Naive thymus-derived CD4-positive, alpha-beta T cell (primary cell): ENCODE measurements around the gene COPE. TPM values are rescaled to one million over a fixed set of nuclear protein-coding genes. Genes with fewer than 3 reads are reported as not detected.
A peak's percentile ranks its signal among the peaks of the same experiment; 100 is the strongest.

Experiments used
- ATAC-seq: fragments of 150-1000 bp; cut with Tn5 transposase; 2 replicates; pipeline ENCODE4 v1.10.0; 2021; ENCODE audit warnings: mild to moderate bottlenecking, moderate library complexity
- CTCF ChIA-PET: fragments of 350-600 bp; sonication (Branson Sonifier 250); formaldehyde crosslinking; loops from one replicate; lab custom pipeline; 2021; ENCODE audit warnings: antibody characterized with exemption; lab: Charles Lee
- POLR2A ChIA-PET: fragments of 350-600 bp; sonication (Branson Sonifier 250); formaldehyde crosslinking; loops from one replicate; lab custom pipeline; 2021; ENCODE audit warnings: antibody characterized with exemption, inconsistent platforms; lab: Charles Lee
- DNase-seq, 9 donors: peaks; one replicate each; pipeline versions ENCODE4 v3.0.0 to v3.0.0-alpha.2; 2020 to 2022; ENCODE audit warnings: mixed read lengths in 1 of 9
- H3K27ac ChIP-seq: one replicate; pipeline ENCODE4 v1.7.0; 2013; ENCODE audit warnings: mild to moderate bottlenecking, low read depth, low read length, moderate library complexity
- H3K27me3 ChIP-seq, 2 donors: one replicate each; pipeline ENCODE4 v1.7.0; 2013; ENCODE audit warnings: low read length in 2 of 2, mild to moderate bottlenecking in 2 of 2, moderate library complexity in 2 of 2; ENCODE audit not compliant: control insufficient read depth in 2 of 2, insufficient read depth in 2 of 2
- H3K36me3 ChIP-seq, 3 experiments: 1 replicate in 2 of 3; 2 replicates in 1 of 3; pipeline ENCODE4 v1.7.0; 2013; ENCODE audit warnings: low read length in 3 of 3, mild to moderate bottlenecking in 3 of 3, moderate library complexity in 1 of 3; ENCODE audit not compliant: insufficient read depth in 3 of 3, control insufficient read depth in 2 of 3
- H3K4me1 ChIP-seq, 2 donors: one replicate each; pipeline ENCODE4 v1.7.0; 2013; ENCODE audit warnings: low read length in 2 of 2, mild to moderate bottlenecking in 2 of 2, moderate library complexity in 1 of 2; ENCODE audit not compliant: control insufficient read depth in 2 of 2, insufficient read depth in 2 of 2
- H3K4me3 ChIP-seq: 2 replicates; pipeline ENCODE4 v1.7.0; 2013; ENCODE audit warnings: mild to moderate bottlenecking, low read length
- H3K9me3 ChIP-seq, 3 experiments: 1 replicate in 2 of 3; 2 replicates in 1 of 3; pipeline ENCODE4 v1.7.0; 2013; ENCODE audit warnings: low read length in 3 of 3; ENCODE audit not compliant: control insufficient read depth in 2 of 3
- H3K27ac Mint-ChIP-seq, 9 donors: one replicate each; pipeline ENCODE4 v1.8.0; 2020 to 2022; ENCODE audit warnings: mixed read lengths in 9 of 9, mild to moderate bottlenecking in 8 of 9, moderate library complexity in 5 of 9, inconsistent platforms in 2 of 9
- H3K27me3 Mint-ChIP-seq, 5 donors: one replicate each; pipeline ENCODE4 v1.8.0; 2021 to 2022; ENCODE audit warnings: mixed read lengths in 5 of 5, mild to moderate bottlenecking in 1 of 5
- H3K36me3 Mint-ChIP-seq, 5 donors: one replicate each; pipeline ENCODE4 v1.8.0; 2020 to 2022; ENCODE audit warnings: mixed read lengths in 5 of 5, mild to moderate bottlenecking in 3 of 5, inconsistent platforms in 1 of 5
- H3K4me1 Mint-ChIP-seq, 7 donors: one replicate each; pipeline ENCODE4 v1.8.0; 2020 to 2022; ENCODE audit warnings: mixed read lengths in 7 of 7, mild to moderate bottlenecking in 3 of 7, inconsistent platforms in 1 of 7
- H3K4me3 Mint-ChIP-seq, 10 donors: one replicate each; pipeline ENCODE4 v1.8.0; 2020 to 2022; ENCODE audit warnings: mild to moderate bottlenecking in 10 of 10, mixed read lengths in 10 of 10, moderate library complexity in 6 of 10, inconsistent platforms in 2 of 10
- H3K9me3 Mint-ChIP-seq, 11 donors: one replicate each; pipeline ENCODE4 v1.8.0; 2020 to 2022; ENCODE audit warnings: mixed read lengths in 11 of 11, mild to moderate bottlenecking in 4 of 11, inconsistent platforms in 1 of 11, moderate library complexity in 1 of 11
- intact Hi-C, 2 donors: fragments of 100-400 bp; cut with micrococcal nuclease; formaldehyde crosslinking; loops; one replicate each; pipeline ENCODE4 v1.15.1; 2023
- polyA plus RNA-seq, 2 donors: library from polyadenylated mRNA; unstranded; fragments of 300-500 nt; fragmentation: Illumina TruSeq; gene quantifications; one replicate each; pipeline ENCODE4 v1.2.3, GENCODE V29; 2021
- total RNA-seq, 6 experiments: library from RNA in 5 of 6; stranded (reverse) in 5 of 6; gene quantifications; 1 replicate in 5 of 6; 2 replicates in 1 of 6; pipeline ENCODE4 v1.2.3 and lab custom pipeline; 2021 to 2026

Gene COPE
- total and polyA plus RNA-seq, 7 experiments from 2014 or later = 124 to 283 (median 182) TPM

DNA sequence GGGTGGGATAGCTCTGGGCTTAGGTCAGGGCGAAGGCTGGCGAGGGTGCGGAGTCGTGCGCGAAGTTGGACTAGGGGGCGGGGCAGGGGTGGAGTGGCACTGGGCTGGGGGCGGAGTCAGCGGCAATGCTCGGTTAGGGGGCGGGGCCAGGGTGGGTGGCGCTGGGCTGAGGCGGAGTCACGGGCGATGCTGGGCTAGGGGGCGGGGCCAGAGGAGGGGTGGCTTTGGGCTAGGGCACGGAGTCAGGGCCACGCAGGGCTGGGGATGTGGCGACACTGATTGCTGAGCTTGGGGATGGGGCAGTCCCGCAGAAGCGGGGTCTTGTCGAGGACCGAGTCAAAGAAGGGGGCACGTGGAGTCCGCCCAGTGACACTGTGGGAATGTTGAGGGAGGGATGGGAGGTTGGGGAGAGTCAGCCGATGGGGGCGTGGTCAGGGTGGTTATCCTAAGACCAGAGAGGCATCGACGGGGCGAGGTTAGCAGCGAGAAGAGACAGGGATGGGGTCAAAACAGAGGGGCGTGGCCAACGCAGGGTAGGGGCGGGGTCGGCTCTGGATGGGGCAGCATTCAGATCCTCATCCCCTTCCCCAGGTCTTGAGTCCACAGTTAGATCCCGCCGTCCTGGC is 13.1 kb upstream of the COPE start:
- ATAC-seq = peak; percentile 99
- H3K36me3 ChIP-seq = peaks cover 0 to 14% (median 0%) of the 10 kb centered on the region in 3 experiments
- no peaks in the 10 kb centered on the region for H3K9me3 ChIP-seq
- no peaks in the 10 kb centered on the region for H3K27me3 ChIP-seq
- Mint-ChIP-seq H3K36me3 (no peaks in the 10 kb centered on the region), H3K4me1 (peaks cover 0 to 15% (median 8%) of the 10 kb centered on the region in 7 donors), H3K27me3 (peaks cover 0 to 15% (median 8%) of the 10 kb centered on the region in 5 donors), H3K27ac (peak overlapping the region in 4 of 9 donors; percentile 2 to 84 (median 16)), H3K9me3 (peaks cover 0 to 1% (median 0%) of the 10 kb centered on the region in 11 donors), H3K4me3 (peak overlapping the region; percentile 63 to 91 (median 80))
- peaks cover 3 to 7% of the 10 kb centered on the region in 2 donors for H3K4me1 ChIP-seq
- H3K4me3 ChIP-seq = peak overlapping the region; percentile 55
- CTCF ChIA-PET = no interaction called here
- peak; percentile 55 to 85 (median 72) for DNase-seq
- intact Hi-C loops = loop anchor here (1.0 to 5.0 kb wide), 2 partner anchors 13 to 295 kb away; partner anchors contain the start of genes COPE (in 1 of the 2), DDX49 (in 1 of the 2) and KLHL26 (in 1 of the 2)
- POLR2A ChIA-PET = interaction anchor here (0.5 to 2.0 kb wide), 3 partner anchors 13 to 234 kb away, joined by 3 to 8 read pairs (median 4); partner anchors contain the start of genes COPE and DDX49
- peak overlapping the region; percentile 39 for H3K27ac ChIP-seq

- ChIA-PET CTCF (no interaction called here), POLR2A (interaction anchor here (0.8 to 2.0 kb wide), 2 partner anchors 12 kb away, joined by 3 to 8 read pairs; partner anchors contain the start of genes COPE and DDX49)
- Mint-ChIP-seq H3K27ac (no peak overlapping the region), H3K27me3 (peaks cover 0 to 13% (median 8%) of the 10 kb centered on the region in 5 donors), H3K9me3 (peaks cover 0 to 1% (median 0%) of the 10 kb centered on the region in 11 donors), H3K4me3 (peak overlapping the region in 4 of 10 donors; percentile 27 to 80 (median 35)), H3K4me1 (peaks cover 0 to 15% (median 8%) of the 10 kb centered on the region in 7 donors), H3K36me3 (no peaks in the 10 kb centered on the region)
- DNase-seq (no peak), ATAC-seq (no peak)
- no peaks in the 10 kb centered on the region for H3K9me3 ChIP-seq
- H3K36me3 ChIP-seq = peaks cover 0 to 18% (median 0%) of the 10 kb centered on the region in 3 experiments
- H3K4me1 ChIP-seq = peaks cover 3 to 7% of the 10 kb centered on the region in 2 donors
- H3K27me3 ChIP-seq = no peaks in the 10 kb centered on the region
- intact Hi-C loops = loop anchor here (1.0 to 5.0 kb wide), 2 partner anchors 12 to 294 kb away; partner anchors contain the start of genes COPE (in 1 of the 2), DDX49 (in 1 of the 2) and KLHL26 (in 1 of the 2)
- H3K4me3 ChIP-seq = no peak overlapping the region
- H3K27ac ChIP-seq = no peak overlapping the region
These were observed 12.4 kb upstream of the COPE start for GRCh38 chr19:18931316-18932162.

DNA sequence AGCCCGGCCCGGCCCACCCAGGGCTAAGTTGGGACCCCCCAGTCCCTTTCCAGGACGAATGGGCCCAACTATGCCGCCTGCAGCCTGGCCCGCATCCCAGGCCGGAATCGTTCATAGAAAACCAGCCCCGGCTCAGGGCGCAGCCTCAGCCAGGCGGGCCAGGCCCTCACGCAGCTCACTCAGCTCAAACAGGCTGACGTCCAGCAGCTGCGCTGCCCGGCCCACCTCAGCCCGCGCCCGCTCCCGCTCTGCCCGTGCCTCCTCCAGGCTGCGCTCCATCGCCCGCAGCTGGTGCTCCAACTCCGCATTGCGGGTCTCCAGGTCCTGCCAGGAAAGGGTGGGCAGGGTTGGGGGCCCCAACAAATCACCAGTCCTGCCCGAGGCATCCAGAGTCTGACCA is 10.1 kb upstream of the COPE start:
- peaks cover 0 to 12% (median 8%) of the 10 kb centered on the region in 5 donors for H3K27me3 Mint-ChIP-seq
- CTCF ChIA-PET = no interaction called here
- no peak overlapping the region for H3K27ac ChIP-seq
- H3K4me3 ChIP-seq = no peak overlapping the region
- POLR2A ChIA-PET = interaction anchor here (1.1 kb wide), 1 partner anchor 10 kb away, joined by 4 read pairs; the partner anchor contains the start of genes COPE and DDX49
- H3K9me3 ChIP-seq = no peaks in the 10 kb centered on the region
- H3K4me1 Mint-ChIP-seq = peaks cover 0 to 15% (median 8%) of the 10 kb centered on the region in 7 donors
- no peak overlapping the region for H3K4me3 Mint-ChIP-seq
- ATAC-seq (no peak), DNase-seq (no peak)
- H3K36me3 ChIP-seq = peaks cover 6 to 38% (median 10%) of the 10 kb centered on the region in 3 experiments
- H3K4me1 ChIP-seq = peaks cover 3 to 7% of the 10 kb centered on the region in 2 donors
- peaks cover 0 to 13% (median 7%) of the 10 kb centered on the region in 5 donors for H3K36me3 Mint-ChIP-seq
- H3K27ac Mint-ChIP-seq = no peak overlapping the region
- intact Hi-C loops = no loop called here
- no peaks in the 10 kb centered on the region for H3K27me3 ChIP-seq
- peaks cover 0 to 1% (median 0%) of the 10 kb centered on the region in 11 donors for H3K9me3 Mint-ChIP-seq

GRCh38 chr19:18928018-18928805 is 9.0 kb upstream of the COPE start:
- H3K27ac ChIP-seq = no peak overlapping the region
- H3K9me3 Mint-ChIP-seq = peaks cover 0 to 1% (median 0%) of the 10 kb centered on the region in 11 donors

GRCh38 chr19:18924684-18925213 is 5.6 kb upstream of the COPE start:
- Histone ChIP-seq H3K4me3 (no peak overlapping the region), H3K27ac (no peak overlapping the region), H3K4me1 (peaks cover 8 to 9% of the 10 kb centered on the region in 2 donors), H3K9me3 (no peaks in the 10 kb centered on the region), H3K36me3 (peaks cover 7 to 75% (median 11%) of the 10 kb centered on the region in 3 experiments), H3K27me3 (no peaks in the 10 kb centered on the region)
- peaks cover 5 to 17% (median 10%) of the 10 kb centered on the region in 7 donors for H3K4me1 Mint-ChIP-seq
- ATAC-seq = no peak
- ChIA-PET CTCF (no interaction called here), POLR2A (no interaction called here)
- no peak overlapping the region for H3K4me3 Mint-ChIP-seq
- no peak for DNase-seq
- no peak overlapping the region for H3K27ac Mint-ChIP-seq
- H3K36me3 Mint-ChIP-seq = peaks cover 0 to 27% (median 13%) of the 10 kb centered on the region in 5 donors
- no peaks in the 10 kb centered on the region for H3K27me3 Mint-ChIP-seq
- no peaks in the 10 kb centered on the region for H3K9me3 Mint-ChIP-seq
- intact Hi-C loops = no loop called here

More at GRCh38 chr19:18928018-18928805, 9.0 kb upstream of the COPE start:
- Mint-ChIP-seq H3K4me1 (peaks cover 0 to 10% (median 4%) of the 10 kb centered on the region in 7 donors), H3K36me3 (peaks cover 0 to 20% (median 9%) of the 10 kb centered on the region in 5 donors), H3K27ac (no peak overlapping the region), H3K27me3 (peaks cover 0 to 3% (median 0%) of the 10 kb centered on the region in 5 donors), H3K4me3 (no peak overlapping the region)
- intact Hi-C loops = no loop called here
- H3K4me3 ChIP-seq = no peak overlapping the region
- CTCF ChIA-PET = no interaction called here
- H3K27me3 ChIP-seq = no peaks in the 10 kb centered on the region
- ATAC-seq (no peak), DNase-seq (no peak)
- no peaks in the 10 kb centered on the region for H3K9me3 ChIP-seq
- peaks cover 7 to 49% (median 11%) of the 10 kb centered on the region in 3 experiments for H3K36me3 ChIP-seq
- peaks cover 3 to 7% of the 10 kb centered on the region in 2 donors for H3K4me1 ChIP-seq
- POLR2A ChIA-PET = interaction anchor here (1.1 kb wide), 1 partner anchor 9 kb away, joined by 4 read pairs; the partner anchor contains the start of genes COPE and DDX49
